B cell (primary cell): ENCODE measurements around the gene NUPR1.
"Not testable (repeated sequence)": the region's sequence is repeated elsewhere in the genome, so short reads cannot be mapped to it uniquely, and the experiment has no call there.

Source experiments
- CTCF ChIP-seq: fragments of 200-600 bp; IDR thresholded peaks from one replicate; pipeline ENCODE4 v1.8.0; 2022; ENCODE audit warnings: antibody characterized with exemption, mild to moderate bottlenecking
- EZH2 ChIP-seq: IDR thresholded peaks from 2 replicates; pipeline ENCODE4 v1.6.1; 2012; ENCODE audit warnings: borderline replicate concordance, low read depth, mild to moderate bottlenecking, moderate library complexity, low read length; ENCODE audit not compliant: insufficient read depth, poor library complexity, severe bottlenecking

DNA sequence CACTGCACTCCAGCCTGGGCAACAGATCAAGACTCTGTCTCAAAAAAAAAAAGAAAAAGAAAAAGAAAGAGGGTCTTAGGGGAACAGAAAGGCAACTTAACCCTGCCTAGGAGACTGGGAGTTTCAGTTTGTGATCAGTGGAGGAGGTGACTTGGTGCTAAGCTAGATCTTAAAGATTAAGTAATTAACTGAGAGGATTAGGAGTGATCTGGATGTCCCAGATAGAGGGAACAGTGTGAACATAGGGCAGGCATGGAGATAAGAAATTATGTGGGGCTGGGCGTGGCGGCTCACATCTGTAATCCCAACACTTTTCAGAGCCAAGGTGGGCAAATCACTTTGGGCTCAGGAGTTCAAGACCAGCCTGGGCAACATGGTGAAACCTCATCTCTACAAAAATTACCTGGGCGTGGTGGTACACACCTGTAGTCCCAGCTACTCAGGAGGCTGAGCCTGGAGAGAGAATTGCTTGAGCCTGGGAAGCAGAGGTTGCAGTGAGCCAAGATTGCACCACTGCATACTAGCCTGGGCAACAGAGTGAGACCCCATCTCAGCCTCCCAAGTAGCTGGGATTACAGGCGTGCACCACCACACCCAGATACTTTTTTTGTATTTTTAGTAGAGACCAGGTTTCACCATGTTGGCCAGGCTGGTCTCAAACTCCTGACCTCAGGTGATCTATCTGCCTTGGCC lies 27.6 kb upstream of the NUPR1 start:
- TF ChIP-seq CTCF, EZH2: not testable (repeated sequence)
